Liver (tissue), 9 donors: Measurements from ENCODE around the gene RASGRP3. TPM values are rescaled to one million over a fixed set of nuclear protein-coding genes. Genes with fewer than 3 reads are reported as not detected.

ENCODE experiments used
- DNase-seq: peaks from one replicate; pipeline ENCODE4 v3.0.0-alpha.2; 2017; ENCODE audit warnings: low spot score
- H3K27ac ChIP-seq, 2 donors: one replicate each; pipeline ENCODE4 v1.7.0; 2013; ENCODE audit warnings: inconsistent platforms in 2 of 2, low read length in 2 of 2, control low read depth in 1 of 2, low read depth in 1 of 2, mild to moderate bottlenecking in 1 of 2
- H3K27me3 ChIP-seq, 4 donors: one replicate each; pipeline versions ENCODE4 v1.6.1 to v1.7.0; 2013; ENCODE audit warnings: low read length in 3 of 4, inconsistent platforms in 1 of 4, mild to moderate bottlenecking in 1 of 4, moderate library complexity in 1 of 4; ENCODE audit not compliant: control insufficient read depth in 4 of 4, insufficient read depth in 4 of 4
- H3K36me3 ChIP-seq, 4 donors: one replicate each; pipeline versions ENCODE4 v1.6.1 to v1.7.0; 2013; ENCODE audit warnings: low read length in 3 of 4, mild to moderate bottlenecking in 3 of 4, low read depth in 1 of 4, moderate library complexity in 1 of 4; ENCODE audit not compliant: control insufficient read depth in 4 of 4, insufficient read depth in 3 of 4
- H3K4me1 ChIP-seq, 4 donors: one replicate each; pipeline versions ENCODE4 v1.6.1 to v1.7.0; 2013; ENCODE audit warnings: low read length in 3 of 4, mild to moderate bottlenecking in 3 of 4, moderate library complexity in 1 of 4; ENCODE audit not compliant: control insufficient read depth in 4 of 4, insufficient read depth in 4 of 4
- H3K4me3 ChIP-seq, 3 donors: one replicate each; pipeline versions ENCODE4 v1.6.1 to v1.7.0; 2013; ENCODE audit warnings: low read length in 3 of 3, control low read depth in 1 of 3, low read depth in 1 of 3, mild to moderate bottlenecking in 1 of 3
- H3K9ac ChIP-seq, 2 donors: one replicate each; pipeline ENCODE4 v1.7.0; 2013; ENCODE audit warnings: low read length in 2 of 2, mild to moderate bottlenecking in 2 of 2, moderate library complexity in 2 of 2, control low read depth in 1 of 2, low read depth in 1 of 2
- H3K9me3 ChIP-seq, 4 donors: one replicate each; pipeline versions ENCODE4 v1.6.1 to v1.7.0; 2013; ENCODE audit warnings: low read length in 3 of 4; ENCODE audit not compliant: control insufficient read depth in 4 of 4
- ATF3 ChIP-seq: IDR thresholded peaks from 2 replicates; pipeline ENCODE4 v1.6.1; 2016; ENCODE audit warnings: antibody characterized with exemption
- CTCF ChIP-seq: fragments of 150-350 bp; IDR thresholded peaks from 2 replicates; pipeline ENCODE4 v1.5.1; 2017; ENCODE audit warnings: improper control_type of control experiment, low read depth, low read length; ENCODE audit not compliant: missing input control
- EGR1 ChIP-seq, 2 donors: IDR thresholded peaks; 2 replicates each; pipeline ENCODE4 v1.6.1; 2016 to 2018; ENCODE audit warnings: antibody characterized with exemption in 2 of 2, low read depth in 2 of 2
- FOXA1 ChIP-seq: IDR thresholded peaks from 2 replicates; pipeline ENCODE4 v1.6.1; 2016; ENCODE audit warnings: antibody characterized with exemption
- FOXA2 ChIP-seq: IDR thresholded peaks from 2 replicates; pipeline ENCODE4 v1.6.1; 2016; ENCODE audit warnings: antibody characterized with exemption
- GABPA ChIP-seq, 2 donors: IDR thresholded peaks in 1 of 2; conservative IDR thresholded peaks in 1 of 2; 2 replicates each; pipeline ENCODE4 v1.6.1; 2016; ENCODE audit warnings: antibody characterized with exemption in 2 of 2, mild to moderate bottlenecking in 1 of 2, moderate library complexity in 1 of 2
- HNF4A ChIP-seq, 2 donors: conservative IDR thresholded peaks; 2 replicates each; pipeline ENCODE4 v1.6.1; 2016; ENCODE audit warnings: antibody characterized with exemption in 2 of 2, mild to moderate bottlenecking in 2 of 2
- HNF4G ChIP-seq: IDR thresholded peaks from 2 replicates; pipeline ENCODE4 v1.6.1; 2016; ENCODE audit warnings: antibody characterized with exemption
- JUND ChIP-seq, 2 donors: IDR thresholded peaks; 2 replicates each; pipeline ENCODE4 v1.6.1; 2016; ENCODE audit warnings: antibody characterized with exemption in 2 of 2
- MAX ChIP-seq: IDR thresholded peaks from 2 replicates; pipeline ENCODE4 v1.6.1; 2016; ENCODE audit warnings: antibody characterized with exemption
- NR2F2 ChIP-seq: IDR thresholded peaks from 2 replicates; pipeline ENCODE4 v1.6.1; 2016; ENCODE audit warnings: antibody characterized with exemption
- RAD21 ChIP-seq, 2 donors: IDR thresholded peaks; 2 replicates each; pipeline ENCODE4 v1.6.1; 2016; ENCODE audit warnings: antibody characterized with exemption in 2 of 2, mild to moderate bottlenecking in 2 of 2
- REST ChIP-seq: IDR thresholded peaks from 2 replicates; pipeline ENCODE4 v1.6.1; 2016; ENCODE audit warnings: antibody characterized with exemption, mild to moderate bottlenecking
- RXRA ChIP-seq, 2 donors: IDR thresholded peaks; 2 replicates each; pipeline ENCODE4 v1.6.1; 2017 to 2018; ENCODE audit warnings: antibody characterized with exemption in 2 of 2, mild to moderate bottlenecking in 1 of 2
- SP1 ChIP-seq: IDR thresholded peaks from 2 replicates; pipeline ENCODE4 v1.6.1; 2018; ENCODE audit warnings: antibody characterized with exemption, mild to moderate bottlenecking
- TAF1 ChIP-seq: conservative IDR thresholded peaks from 2 replicates; pipeline ENCODE4 v1.6.1; 2016; ENCODE audit warnings: antibody characterized with exemption, mild to moderate bottlenecking
- YY1 ChIP-seq: IDR thresholded peaks from 2 replicates; pipeline ENCODE4 v1.6.1; 2016; ENCODE audit warnings: antibody characterized with exemption, mild to moderate bottlenecking
- ZBTB33 ChIP-seq: IDR thresholded peaks from 2 replicates; pipeline ENCODE4 v1.6.1; 2016; ENCODE audit warnings: antibody characterized with exemption
- WGBS: extraction: QIAGEN DNeasy Blood & Tissue Kit; methylation state at CpG from one replicate; pipeline ENCODE4 v1.1.7; 2013; 5-methylcytosine and 5-hydroxymethylcytosine counted together
- polyA plus RNA-seq, 2 donors: library from polyadenylated mRNA; stranded (reverse) in 1 of 2; unstranded in 1 of 2; fragments of 200-250 nt in 1 of 2; fragments of >200 nt in 1 of 2; fragmentation: Nextera tagmentation in 1 of 2; extraction: Ambion mirVana in 1 of 2; gene quantifications; one replicate each; pipeline versions ENCODE4 v1.2.1 to v1.2.3, GENCODE V29; 2013 to 2015
- total RNA-seq, 2 donors: library from RNA; depleted of rRNA; stranded (reverse); fragments of >200 nt; gene quantifications; one replicate each; pipeline ENCODE4 v1.2.3, GENCODE V29; 2014
- donor health status: healthy.
- donor health status: healthy.
- donor health status: healthy.
- donor health status: healthy.
- donor health status: healthy.

The RASGRP3 gene
- total and polyA plus RNA-seq, 4 donors = 1.8 to 9.9 (median 7.0) TPM

- no peak for TF ChIP-seq REST
- no peak for TF ChIP-seq HNF4A (conservative IDR thresholded peaks at IDR 0.05)
- TF ChIP-seq MAX = no peak
- TF ChIP-seq SP1 = no peak
- no peak for TF ChIP-seq HNF4G
- no peak for TF ChIP-seq JUND (IDR thresholded peaks at IDR 0.05)
- no peak for TF ChIP-seq NR2F2
Observed at GRCh38 chr2:33453905-33454479, 22.5 kb upstream of the RASGRP3 start (continued).

GRCh38 chr2:33457556-33458247 lies 18.7 kb upstream of the RASGRP3 start:
- H3K4me1 ChIP-seq = peaks cover 1 to 16% (median 9%) of the 10 kb centered on the region in 4 donors
- DNase-seq = no peak
- WGBS = 27% methylated on average over 8 of the region's 8 CpGs
- no peak overlapping the region for H3K4me3 ChIP-seq
- H3K36me3 ChIP-seq = no peaks in the 10 kb centered on the region
- H3K27me3 ChIP-seq = no peaks in the 10 kb centered on the region
- peak overlapping the region; percentile 6 to 58 for H3K9ac ChIP-seq
- peaks cover 0 to 3% (median 0%) of the 10 kb centered on the region in 4 donors for H3K9me3 ChIP-seq
- H3K27ac ChIP-seq = peak overlapping the region; percentile 62 to 63
- no peak for TF ChIP-seq RAD21 (IDR thresholded peaks at IDR 0.05)
- no peak for TF ChIP-seq TAF1
- peak; percentile 23 for TF ChIP-seq REST
- TF ChIP-seq RXRA (IDR thresholded peaks at IDR 0.05) = peak; percentile 14 to 48
- TF ChIP-seq MAX = no peak
- TF ChIP-seq FOXA1 = no peak
- no peak for TF ChIP-seq GABPA (IDR thresholded peaks at IDR 0.05 in 1 of 2, conservative IDR thresholded peaks at IDR 0.05 in 1 of 2)
- TF ChIP-seq FOXA2 = no peak
- TF ChIP-seq EGR1 (IDR thresholded peaks at IDR 0.05; ENCODE audit: low read depth in 2 of 2) = no peak
- TF ChIP-seq SP1 = peak; percentile 36
- TF ChIP-seq ZBTB33 = no peak
- peak; percentile 45 to 54 for TF ChIP-seq HNF4A (conservative IDR thresholded peaks at IDR 0.05)
- TF ChIP-seq HNF4G = no peak
- TF ChIP-seq CTCF = no peak
- peak; percentile 51 for TF ChIP-seq ATF3
- TF ChIP-seq JUND (IDR thresholded peaks at IDR 0.05) = peak in 1 of 2 donors; percentile 48
- peak; percentile 41 for TF ChIP-seq YY1
- no peak for TF ChIP-seq NR2F2
